COLO668 (cell line): ENCODE results near the gene TMEM63A.
A peak's percentile ranks its signal among the peaks of the same experiment; 100 is the strongest.

Experiments
- DNase-seq: peaks from one replicate; lab custom pipeline; 2025; ENCODE audit not compliant: unreplicated experiment; lab: John Stamatoyannopoulos, UW

The TMEM63A gene

DNA sequence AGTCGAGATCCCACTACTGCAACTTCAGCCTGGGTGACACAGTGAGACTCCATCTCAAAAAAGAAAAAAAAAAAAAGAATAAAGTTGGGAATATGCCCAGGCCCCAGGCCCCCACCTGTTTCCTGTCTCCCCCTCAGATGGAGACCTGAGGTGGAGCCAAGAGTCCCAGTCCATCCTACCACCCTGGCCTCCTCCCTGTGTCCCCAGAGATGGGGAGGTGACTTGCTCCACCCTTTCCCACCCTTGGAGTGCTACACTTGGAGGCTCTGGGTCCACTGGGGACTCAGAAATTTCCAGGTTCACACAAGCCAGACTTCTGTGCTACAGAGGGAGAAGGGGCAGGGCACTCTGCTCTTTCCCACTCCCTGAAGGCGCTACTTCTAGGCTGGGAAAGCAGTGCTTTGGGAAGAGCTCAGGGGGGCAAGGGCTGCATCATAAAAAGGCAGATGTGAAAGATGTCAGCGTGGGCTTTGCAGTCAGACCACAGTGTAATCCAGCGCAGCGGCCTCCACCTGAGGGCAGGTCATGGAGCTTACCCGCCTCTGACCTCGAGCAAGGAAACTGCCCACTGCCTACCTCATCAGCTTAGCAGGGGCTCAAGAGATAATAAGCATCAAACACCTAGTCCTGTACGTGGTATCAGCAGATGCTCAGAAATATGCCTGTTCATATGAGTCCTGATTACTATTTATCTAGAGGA, 13.4 kb downstream of the TMEM63A start:
- no peak for DNase-seq

DNA sequence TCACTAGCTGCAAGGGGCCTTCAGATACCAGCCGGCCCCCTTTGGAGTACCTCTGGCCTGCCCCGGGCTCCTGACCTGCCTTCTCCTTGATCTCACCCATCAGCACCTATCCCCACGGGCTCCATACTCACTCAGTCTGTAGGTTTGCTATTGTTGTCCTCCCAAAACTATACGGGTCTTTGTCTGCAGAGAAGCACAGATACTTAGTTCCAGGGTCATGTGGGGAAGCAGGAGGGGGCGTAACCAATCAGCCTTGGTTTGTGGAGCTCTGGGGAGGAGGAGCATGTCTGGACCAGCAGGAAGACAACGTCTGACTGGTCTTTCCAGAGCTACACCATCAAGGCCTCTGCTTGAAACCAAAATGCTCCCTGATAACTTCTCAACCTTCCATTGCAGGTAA, 15.2 kb downstream of the TMEM63A start:
- no peak for DNase-seq

DNA sequence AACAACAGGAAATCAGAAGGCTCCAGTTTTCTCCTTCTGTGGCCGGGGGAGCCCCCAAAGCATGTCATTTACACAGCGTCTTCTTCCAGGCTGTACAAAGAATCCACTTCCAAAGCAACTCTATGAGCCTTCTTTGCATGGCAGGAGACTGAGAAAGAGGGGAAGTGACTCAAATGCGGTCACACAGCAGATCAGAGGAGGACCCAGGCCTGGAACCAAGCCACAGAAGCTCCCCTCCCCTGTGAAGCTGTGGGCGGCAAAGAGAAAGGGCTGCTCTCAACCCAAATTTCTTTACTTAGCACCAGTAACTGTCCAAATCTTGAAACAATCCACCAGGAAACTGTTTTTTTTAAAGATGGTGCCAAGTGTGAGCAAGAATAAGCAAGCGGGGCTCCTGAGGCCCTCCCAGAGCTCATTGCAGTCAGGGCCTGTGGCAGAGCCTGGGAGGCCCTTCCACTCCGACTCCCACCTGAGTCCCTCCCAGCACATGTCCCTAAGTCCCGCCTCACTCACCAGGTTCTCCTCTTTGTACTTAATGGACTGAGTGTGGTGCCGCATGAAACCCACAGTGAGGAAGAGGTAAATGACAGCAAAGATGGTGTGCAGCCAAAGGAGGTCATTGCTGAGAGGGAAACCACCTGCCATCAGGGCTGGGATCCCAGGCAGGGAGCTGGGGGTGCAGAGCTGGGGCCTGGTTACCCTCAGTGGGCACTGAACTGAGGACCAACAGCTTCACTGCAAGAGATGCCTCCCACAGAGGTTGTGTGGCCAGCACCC, 15.9 kb downstream of the TMEM63A start:
- DNase-seq: no peak

DNA sequence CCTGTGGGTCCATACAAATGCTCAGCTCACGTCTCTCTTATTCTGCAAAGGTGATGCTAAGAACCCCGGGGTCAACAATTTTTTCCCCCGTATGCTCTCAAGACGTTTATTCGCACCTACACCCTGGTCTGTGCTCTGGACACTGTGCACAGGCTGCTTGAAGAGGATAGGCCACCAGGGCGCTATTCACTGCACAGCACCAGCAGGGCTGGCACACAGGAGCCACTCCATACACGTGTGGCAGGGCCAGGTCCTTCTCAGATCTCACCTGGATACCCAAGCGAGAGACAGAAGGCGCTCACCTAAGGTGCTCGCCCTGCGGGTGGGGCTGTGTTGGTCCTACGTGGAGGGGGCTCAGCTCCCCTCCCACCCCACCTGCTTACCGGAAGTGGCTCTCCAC, 16.7 kb downstream of the TMEM63A start:
- no peak for DNase-seq

GRCh38 chr1:225863167-225863566, 19.0 kb downstream of the TMEM63A start:
- DNase-seq: no peak

- DNase-seq: no peak
These were observed 19.6 kb downstream of the TMEM63A start for GRCh38 chr1:225862581-225862950.

- DNase-seq: no peak
These were observed 20.2 kb downstream of the TMEM63A start for GRCh38 chr1:225861834-225862580.

- no peak for DNase-seq
These were observed 21.2 kb downstream of the TMEM63A start for GRCh38 chr1:225860876-225861441.

GRCh38 chr1:225860107-225860506, 22.1 kb downstream of the TMEM63A start:
- no peak for DNase-seq

DNA sequence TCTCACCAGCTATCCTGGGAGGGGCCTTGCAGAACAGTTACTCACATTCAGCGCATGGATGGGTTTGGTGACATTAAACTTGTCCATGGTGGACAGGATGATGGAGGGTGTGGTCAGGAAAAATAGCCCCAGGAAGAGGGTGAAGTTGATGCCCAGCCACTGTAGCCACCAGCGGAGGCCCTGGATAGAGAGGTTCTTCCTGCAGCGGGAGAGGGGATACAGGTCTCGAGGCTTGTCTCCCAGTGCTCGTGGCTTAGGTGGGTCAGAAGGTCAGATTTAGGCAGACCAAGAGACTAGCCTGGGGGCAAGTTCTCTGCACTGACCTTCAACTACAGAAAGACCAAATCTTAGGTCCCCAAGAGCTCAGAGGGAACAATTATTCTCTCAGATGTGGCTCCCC, 23.0 kb downstream of the TMEM63A start:
- DNase-seq: no peak

GRCh38 chr1:225857256-225857655, 24.9 kb downstream of the TMEM63A start:
- no peak for DNase-seq

DNA sequence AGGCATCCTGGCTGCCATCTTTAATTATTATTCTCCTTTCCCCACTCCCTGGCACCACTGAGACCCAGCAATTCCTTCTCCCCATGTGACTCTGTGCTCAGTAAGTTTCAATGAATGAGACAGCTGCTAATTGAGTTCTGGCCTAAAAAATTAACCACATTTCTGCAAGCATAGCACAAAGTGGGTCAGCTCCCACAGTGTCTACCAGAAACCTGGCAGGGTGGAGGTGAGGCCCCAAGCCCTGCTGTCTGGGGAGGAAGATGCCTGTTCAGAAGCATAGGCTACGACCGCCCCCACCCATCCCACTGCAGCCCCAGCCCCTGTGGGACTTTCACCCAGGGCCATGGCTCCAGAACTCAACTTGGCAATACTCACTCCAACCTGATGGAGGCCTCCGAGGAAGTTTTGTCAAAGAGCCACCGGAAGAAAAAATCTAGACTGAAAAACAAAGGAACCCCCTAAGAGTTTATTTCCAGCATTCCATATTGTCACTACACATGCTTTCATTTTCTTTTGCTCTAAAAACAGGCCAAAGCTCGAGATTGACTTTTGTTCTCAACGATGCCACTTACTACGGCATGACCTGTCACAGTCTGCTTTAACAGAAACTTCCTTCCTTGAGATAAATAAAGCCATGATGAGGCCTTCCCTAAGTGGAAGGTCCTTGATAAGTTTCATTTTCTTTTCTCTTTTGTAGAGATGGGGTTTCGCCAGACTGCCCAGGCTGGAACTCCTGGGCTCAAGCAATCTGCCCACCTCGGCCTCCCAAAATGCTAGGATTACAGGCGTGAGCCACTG, 26.5 kb downstream of the TMEM63A start:
- no peak for DNase-seq

- no peak for DNase-seq
These were observed 28.7 kb downstream of the TMEM63A start for GRCh38 chr1:225853441-225853840.

- no peak for DNase-seq
These were observed 29.6 kb downstream of the TMEM63A start for GRCh38 chr1:225852413-225853124.

DNA sequence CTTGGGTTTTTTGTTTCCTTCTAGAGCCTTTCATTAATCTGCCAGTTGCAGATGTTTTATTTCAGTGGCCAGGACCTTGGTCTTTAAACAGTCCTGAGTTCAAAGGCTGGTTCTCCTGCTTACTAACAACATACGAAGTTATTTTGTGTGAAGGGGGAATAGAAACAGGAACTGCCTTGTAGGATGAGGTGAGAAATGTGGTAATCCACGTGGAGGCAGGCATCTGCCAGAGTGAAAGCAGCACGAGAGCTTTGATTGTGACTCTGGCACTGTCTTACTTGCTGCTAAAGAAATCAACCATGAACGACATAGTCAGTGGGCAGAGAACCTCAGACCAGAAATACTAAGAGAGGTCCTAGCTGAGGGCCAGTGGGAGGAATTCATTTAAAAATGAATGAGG, 30.4 kb downstream of the TMEM63A start:
- DNase-seq: no peak

- no peak for DNase-seq
These were observed 31.8 kb downstream of the TMEM63A start for GRCh38 chr1:225850370-225850769.

DNA sequence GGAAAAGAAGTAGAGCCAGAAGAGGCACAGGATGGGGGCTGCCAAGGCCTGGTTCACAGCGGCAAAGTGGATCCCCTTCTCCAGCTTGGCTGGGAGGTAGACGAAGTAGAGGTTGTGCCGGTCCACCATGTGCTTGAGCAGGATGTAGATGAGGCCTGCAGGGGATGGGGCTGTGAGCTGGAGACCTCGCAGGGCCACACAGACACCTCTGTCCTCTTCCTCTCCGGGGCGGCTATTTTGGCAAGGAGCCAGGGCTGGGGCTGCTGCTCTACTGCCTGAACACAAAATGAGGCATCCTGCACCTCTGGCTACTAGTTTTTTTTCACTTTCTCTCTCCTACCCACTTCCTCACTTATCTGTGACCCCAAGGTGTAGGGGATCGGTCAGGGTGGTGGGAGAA, 32.3 kb downstream of the TMEM63A start:
- DNase-seq: peak; percentile 76

GRCh38 chr1:225848030-225848955, 33.9 kb downstream of the TMEM63A start:
- DNase-seq: no peak

GRCh38 chr1:225847610-225848009, 34.6 kb downstream of the TMEM63A start:
- DNase-seq: peak; percentile 91
